Esophagus (tissue), 2 donors: ENCODE measurements around the gene C6orf120. TPM values are rescaled to one million over a fixed set of nuclear protein-coding genes. Genes with fewer than 3 reads are reported as not detected.
A peak's percentile ranks its signal among the peaks of the same experiment; 100 is the strongest.
"Not testable (repeated sequence)": the region's sequence is repeated elsewhere in the genome, so short reads cannot be mapped to it uniquely, and the experiment has no call there.

Experiments used
- H3K27ac ChIP-seq, 2 donors: one replicate each; pipeline ENCODE4 v1.5.1; 2013; ENCODE audit warnings: low read depth in 2 of 2, mild to moderate bottlenecking in 2 of 2, inconsistent platforms in 1 of 2, low read length in 1 of 2, moderate library complexity in 1 of 2
- H3K27me3 ChIP-seq, 2 donors: one replicate each; pipeline ENCODE4 v1.6.1; 2013; ENCODE audit warnings: low read length in 2 of 2, control low read depth in 1 of 2, mild to moderate bottlenecking in 1 of 2; ENCODE audit not compliant: insufficient read depth in 2 of 2, control insufficient read depth in 1 of 2
- H3K36me3 ChIP-seq, 2 donors: one replicate each; pipeline ENCODE4 v1.6.1; 2013; ENCODE audit warnings: low read length in 1 of 2; ENCODE audit not compliant: control insufficient read depth in 2 of 2, insufficient read depth in 2 of 2
- H3K4me1 ChIP-seq, 2 donors: one replicate each; pipeline ENCODE4 v1.6.1; 2013; ENCODE audit warnings: low read length in 1 of 2; ENCODE audit not compliant: control insufficient read depth in 2 of 2, insufficient read depth in 2 of 2
- H3K4me3 ChIP-seq, 2 donors: one replicate each; pipeline ENCODE4 v1.5.1; 2013; ENCODE audit warnings: low read length in 2 of 2, mild to moderate bottlenecking in 2 of 2, low read depth in 1 of 2, moderate library complexity in 1 of 2
- H3K9me3 ChIP-seq, 2 donors: one replicate each; pipeline ENCODE4 v1.6.1; 2013; ENCODE audit warnings: mild to moderate bottlenecking in 2 of 2, low read depth in 1 of 2, low read length in 1 of 2, moderate library complexity in 1 of 2; ENCODE audit not compliant: control insufficient read depth in 2 of 2, insufficient read depth in 1 of 2
- WGBS, 2 donors: extraction: QIAGEN DNeasy Blood & Tissue Kit; methylation state at CpG; one replicate each; pipeline ENCODE4 v1.1.7; 2013; 5-methylcytosine and 5-hydroxymethylcytosine counted together
- polyA plus RNA-seq, 2 donors: library from polyadenylated mRNA; stranded (reverse); fragments of 200-250 nt; gene quantifications; one replicate each; pipeline ENCODE4 v1.2.3, GENCODE V29; 2013
- donor health status: healthy with polysubstance abuse.
- donor health status: Bipolar disorder and iron deficiency.

Gene C6orf120
- polyA plus RNA-seq, 2 donors: 3.4 to 7.3 TPM

DNA sequence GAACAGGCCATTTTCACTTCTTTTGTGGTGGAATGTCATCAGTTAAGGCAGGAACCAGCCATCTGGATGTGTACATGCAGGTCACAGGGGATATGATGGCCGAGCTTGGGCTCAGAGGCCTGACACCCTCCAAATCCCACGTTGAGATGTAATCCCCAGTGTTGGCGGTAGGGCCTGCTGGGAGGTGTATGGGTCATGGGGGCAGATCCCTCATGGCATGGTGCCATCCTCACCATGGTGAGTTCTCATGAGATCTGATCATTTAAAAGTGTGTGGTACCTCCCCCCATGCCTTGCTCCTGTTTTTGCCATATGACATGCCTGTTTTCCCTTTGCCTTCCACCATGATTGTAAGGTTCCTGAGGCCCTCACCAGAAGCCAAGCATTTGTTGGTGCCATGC, 26.9 kb upstream of the C6orf120 start:
- Histone ChIP-seq H3K36me3 (peaks cover 0 to 10% of the 10 kb centered on the region in 2 donors), H3K27me3 (no peaks in the 10 kb centered on the region), H3K4me1 (no peaks in the 10 kb centered on the region), H3K27ac (no peak overlapping the region), H3K9me3 (no peaks in the 10 kb centered on the region), H3K4me3 (no peak overlapping the region)
- WGBS, 2 donors: 94 to 97% methylated on average over 3 of the region's 3 CpGs

DNA sequence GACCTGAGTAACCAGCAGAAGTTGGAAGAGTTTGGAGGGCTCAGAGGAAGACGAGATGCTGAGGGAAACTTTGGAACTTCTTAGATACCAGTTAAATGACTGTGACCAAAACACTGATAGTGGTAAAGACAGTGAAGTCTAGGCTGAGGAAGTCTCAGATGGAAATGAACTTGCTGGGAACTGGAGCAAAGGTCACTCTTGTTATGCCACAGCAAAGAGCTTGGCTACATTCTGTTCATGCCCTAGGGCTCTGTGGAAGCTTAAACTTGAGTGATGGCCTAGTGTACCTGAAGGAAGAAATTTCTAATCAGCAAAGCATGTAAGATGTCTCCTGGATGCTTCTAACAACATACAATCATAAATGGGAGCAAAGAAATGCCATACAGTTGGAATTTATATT, 24.8 kb upstream of the C6orf120 start:
- 83 to 91% methylated on average over 1 of the region's 1 CpG for WGBS, 2 donors
- H3K4me1 ChIP-seq: no peaks in the 10 kb centered on the region
- H3K36me3 ChIP-seq: peaks cover 4 to 6% of the 10 kb centered on the region in 2 donors
- H3K27me3 ChIP-seq: no peaks in the 10 kb centered on the region
- no peak overlapping the region for H3K27ac ChIP-seq
- no peaks in the 10 kb centered on the region for H3K9me3 ChIP-seq
- no peak overlapping the region for H3K4me3 ChIP-seq

DNA sequence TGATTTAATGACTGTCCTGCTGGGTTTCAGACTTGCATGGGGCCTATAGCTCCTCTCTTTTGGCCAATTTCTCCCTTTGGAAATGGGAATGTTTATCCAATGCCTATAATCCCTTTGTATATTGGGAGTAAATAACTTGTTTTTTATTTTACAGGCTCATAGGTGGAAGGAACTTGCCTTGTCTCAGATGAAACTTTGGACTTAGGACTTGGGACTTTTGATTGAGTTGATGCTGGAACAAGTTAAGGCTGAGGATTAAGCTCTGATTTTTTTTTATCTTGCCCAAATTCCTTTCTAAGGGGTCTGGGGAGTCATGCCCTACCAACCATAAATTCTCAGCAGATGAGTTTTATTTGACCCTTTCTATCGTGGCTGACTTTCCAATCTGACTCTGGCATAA, 23.6 kb upstream of the C6orf120 start:
- Histone ChIP-seq H3K4me1 (no peaks in the 10 kb centered on the region), H3K4me3 (no peak overlapping the region), H3K9me3 (no peaks in the 10 kb centered on the region), H3K36me3 (peaks cover 6 to 7% of the 10 kb centered on the region in 2 donors), H3K27me3 (no peaks in the 10 kb centered on the region), H3K27ac (no peak overlapping the region)
- WGBS, 2 donors: 82 to 86% methylated on average over 1 of the region's 1 CpG

DNA sequence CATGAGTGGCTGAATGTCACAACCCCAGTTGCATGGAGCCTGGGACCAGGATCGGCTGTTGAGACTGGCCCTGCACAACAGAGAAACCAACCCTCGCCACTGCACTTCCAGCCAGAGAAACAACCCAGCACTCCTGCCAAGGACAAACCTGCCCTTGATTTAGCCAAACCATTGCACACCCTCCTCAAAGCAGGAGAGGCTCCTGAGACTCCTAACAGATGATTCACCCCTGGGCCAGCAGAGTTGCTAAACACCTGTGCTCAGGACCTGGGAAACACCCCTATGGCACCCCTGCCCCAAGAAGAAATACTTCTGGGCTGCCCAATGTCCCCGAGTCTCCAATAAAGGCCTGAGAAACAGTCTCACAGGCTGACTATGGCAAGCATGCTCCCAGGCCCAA, 17.9 kb upstream of the C6orf120 start:
- Histone ChIP-seq H3K36me3 (peaks cover 5 to 6% of the 10 kb centered on the region in 2 donors), H3K4me1 (peaks cover 3 to 4% of the 10 kb centered on the region in 2 donors), H3K4me3 (no peak overlapping the region), H3K27ac (peak overlapping the region in 1 of 2 donors; percentile 27), H3K27me3 (no peaks in the 10 kb centered on the region), H3K9me3 (no peaks in the 10 kb centered on the region)
- WGBS, 2 donors: 90% methylated on average over 3 of the region's 3 CpGs

DNA sequence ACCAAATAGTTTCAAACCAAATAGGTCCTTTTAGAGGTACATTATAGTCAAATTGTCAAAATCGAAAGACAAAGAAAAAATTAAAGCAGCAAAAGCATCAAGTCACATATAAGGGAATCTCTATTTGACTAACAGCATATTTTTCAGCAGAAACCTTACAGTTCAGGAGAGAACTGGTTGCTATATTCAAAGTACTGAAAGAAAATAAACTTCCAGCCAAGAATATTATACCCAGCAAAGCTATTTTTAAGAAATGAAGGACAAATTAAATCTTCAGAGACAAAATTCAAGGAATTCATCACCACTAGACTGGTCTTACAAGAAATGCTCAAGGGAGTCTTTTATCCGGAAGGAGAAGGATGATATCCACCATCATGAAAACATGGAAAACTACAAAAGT, 16.1 kb upstream of the C6orf120 start:
- Histone ChIP-seq H3K27me3 (no peaks in the 10 kb centered on the region), H3K4me3 (no peak overlapping the region), H3K4me1 (peaks cover 3 to 4% of the 10 kb centered on the region in 2 donors), H3K36me3 (peaks cover 6 to 7% of the 10 kb centered on the region in 2 donors), H3K9me3 (peaks cover 0 to 3% of the 10 kb centered on the region in 2 donors), H3K27ac (no peak overlapping the region)
- WGBS, 2 donors: 96 to 97% methylated on average over 2 of the region's 2 CpGs

DNA sequence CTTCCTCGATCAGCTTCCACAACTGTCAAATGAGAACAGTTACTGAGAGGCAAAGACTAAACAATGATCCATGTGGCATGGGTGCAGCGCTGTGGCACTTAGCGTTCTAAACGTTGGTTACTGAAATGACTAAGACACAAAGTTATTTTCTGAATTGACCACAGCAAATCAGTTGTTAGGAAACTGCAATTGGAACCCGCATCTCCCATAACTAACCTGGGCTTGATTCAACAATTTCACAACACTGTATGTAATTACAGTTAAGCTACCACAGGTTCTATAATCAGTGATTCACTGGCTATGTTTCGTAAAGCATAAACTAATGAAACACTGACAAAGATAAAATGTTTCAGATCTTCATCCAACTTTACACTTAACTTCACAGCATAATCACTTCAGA, 12.6 kb upstream of the C6orf120 start:
- H3K9me3 ChIP-seq: peaks cover 0 to 3% of the 10 kb centered on the region in 2 donors
- H3K4me1 ChIP-seq: peaks cover under 1 to 2% of the 10 kb centered on the region in 2 donors
- H3K4me3 ChIP-seq: no peak overlapping the region
- no peaks in the 10 kb centered on the region for H3K27me3 ChIP-seq
- H3K27ac ChIP-seq: no peak overlapping the region
- WGBS, 2 donors: 83 to 90% methylated on average over 6 of the region's 6 CpGs
- H3K36me3 ChIP-seq: peaks cover 0 to 2% of the 10 kb centered on the region in 2 donors

DNA sequence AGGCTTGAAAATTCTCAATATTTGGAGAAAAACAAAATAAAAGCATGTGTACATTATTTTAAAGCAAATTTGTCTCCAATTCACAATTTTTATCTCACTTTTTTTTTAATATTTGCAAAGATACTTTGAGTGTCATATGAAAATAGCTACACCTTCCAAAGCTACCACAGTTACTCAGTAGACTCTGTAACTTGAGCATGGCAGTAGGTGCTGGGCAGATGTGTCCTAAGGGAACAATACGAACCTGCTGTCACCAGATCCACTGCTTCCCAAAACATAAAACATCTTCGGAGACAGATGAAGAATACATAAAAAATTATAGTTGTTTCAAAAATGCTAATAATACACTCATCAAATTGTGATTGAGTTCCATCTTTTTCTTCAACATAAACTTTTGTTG, 10.7 kb upstream of the C6orf120 start:
- no peaks in the 10 kb centered on the region for H3K27me3 ChIP-seq
- no peaks in the 10 kb centered on the region for H3K4me1 ChIP-seq
- peaks cover 0 to 2% of the 10 kb centered on the region in 2 donors for H3K36me3 ChIP-seq
- 94 to 99% methylated on average over 2 of the region's 2 CpGs for WGBS, 2 donors
- H3K9me3 ChIP-seq: peaks cover 0 to 3% of the 10 kb centered on the region in 2 donors
- no peak overlapping the region for H3K4me3 ChIP-seq
- H3K27ac ChIP-seq: no peak overlapping the region

DNA sequence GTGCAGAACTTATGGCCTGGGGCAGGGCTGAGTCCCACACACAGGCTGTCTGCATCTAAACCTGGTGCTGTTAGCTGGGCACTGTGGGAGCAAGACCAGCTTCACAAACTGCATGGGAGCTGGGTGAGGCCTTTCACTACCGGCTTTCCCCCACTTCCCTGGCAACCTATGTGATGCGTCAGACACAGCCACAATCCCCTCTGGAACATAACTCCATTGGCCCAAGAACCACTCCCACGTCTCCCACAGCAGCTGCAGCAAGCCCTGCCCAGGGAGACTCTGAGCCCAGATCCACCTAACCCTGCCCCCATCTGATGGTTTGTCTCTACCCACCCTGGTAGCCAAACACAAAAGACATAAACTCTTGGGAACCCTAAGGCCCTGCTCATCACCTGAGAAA, 9.4 kb upstream of the C6orf120 start:
- 95% methylated on average over 3 of the region's 3 CpGs for WGBS, 2 donors
- Histone ChIP-seq H3K27me3 (no peaks in the 10 kb centered on the region), H3K4me3 (no peak overlapping the region), H3K9me3 (peaks cover 0 to 3% of the 10 kb centered on the region in 2 donors), H3K36me3 (peaks cover 0 to 2% of the 10 kb centered on the region in 2 donors), H3K27ac (no peak overlapping the region), H3K4me1 (no peaks in the 10 kb centered on the region)

DNA sequence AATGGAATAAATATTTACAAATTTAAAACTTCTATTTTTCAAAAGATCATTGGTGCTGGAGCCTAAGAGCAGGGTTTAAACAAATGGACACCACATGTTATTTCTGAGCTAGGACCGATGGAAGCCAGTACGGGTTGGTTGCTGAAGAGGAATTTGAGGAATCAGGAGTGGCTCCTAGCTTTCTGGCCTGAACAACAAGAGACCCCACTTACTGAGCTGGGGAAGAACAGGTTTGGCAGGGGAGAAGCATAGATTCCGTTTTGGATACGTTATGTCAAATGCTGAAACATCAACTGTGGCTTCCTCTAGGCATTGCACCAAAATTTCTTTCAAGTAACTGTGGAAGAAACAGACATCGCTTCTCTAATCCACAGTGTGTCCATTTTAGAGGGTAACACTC, 6.8 kb upstream of the C6orf120 start:
- Histone ChIP-seq H3K4me3 (no peak overlapping the region), H3K36me3 (peaks cover 0 to 2% of the 10 kb centered on the region in 2 donors), H3K4me1 (peaks cover 0 to 13% of the 10 kb centered on the region in 2 donors), H3K27me3 (no peaks in the 10 kb centered on the region), H3K27ac (no peak overlapping the region), H3K9me3 (no peaks in the 10 kb centered on the region)
- WGBS, 2 donors: 83 to 92% methylated on average over 5 of the region's 5 CpGs

DNA sequence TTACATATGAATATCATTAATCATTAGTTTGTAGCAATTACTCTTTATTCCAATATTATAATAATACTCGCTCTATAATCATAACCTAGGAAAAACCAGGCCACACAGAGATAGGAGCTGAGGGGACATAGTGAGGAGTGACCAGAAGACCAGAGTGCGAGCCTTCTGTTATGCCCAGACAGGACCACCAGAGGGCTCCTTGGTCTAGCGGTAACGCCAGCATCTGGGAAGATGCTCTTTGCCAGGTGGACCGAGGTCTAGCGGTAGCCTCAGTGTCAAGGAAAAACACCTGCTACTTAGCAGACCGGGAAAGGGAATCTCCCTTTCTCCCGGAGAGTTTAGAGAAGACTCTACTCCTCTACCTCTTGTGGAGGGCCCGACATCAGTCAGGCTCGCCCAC, 4.8 kb upstream of the C6orf120 start:
- H3K4me1 ChIP-seq: peaks cover 0 to 13% of the 10 kb centered on the region in 2 donors
- not testable (repeated sequence) for H3K27ac ChIP-seq, H3K36me3 ChIP-seq, H3K9me3 ChIP-seq, H3K4me3 ChIP-seq, H3K27me3 ChIP-seq
- WGBS, 2 donors: 85 to 86% methylated on average over 10 of the region's 10 CpGs
